Keratinocyte (primary cell): ENCODE results near the gene STX10. TPM values are rescaled to one million over a fixed set of nuclear protein-coding genes. Genes with fewer than 3 reads are reported as not detected.

Experiments used
- DNase-seq: peaks from one replicate; pipeline ENCODE4 v3.0.0-alpha.2; 2011; ENCODE audit warnings: low read depth, missing footprints, low spot score
- FAIRE-seq: peaks from 2 replicates; lab custom pipeline; 2011; peaks lifted over from hg19 to GRCh38; lab: Jason Lieb, UNC
- H2AFZ ChIP-seq: 2 replicates; pipeline ENCODE4 v1.6.0; 2012; ENCODE audit warnings: low read length, control low read depth, inconsistent platforms; ENCODE audit not compliant: control insufficient read depth
- H3K27ac ChIP-seq: 2 replicates; pipeline ENCODE4 v1.5.1; 2011; ENCODE audit warnings: low read length; ENCODE audit not compliant: control insufficient read depth, insufficient read depth
- H3K27me3 ChIP-seq: 3 replicates; pipeline ENCODE4 v1.6.0; 2011; ENCODE audit warnings: low read length; ENCODE audit not compliant: control insufficient read depth, insufficient read depth; ENCODE audit errors: extremely low read depth
- H3K36me3 ChIP-seq, 2 experiments: 2 replicates in 1 of 2; 3 replicates in 1 of 2; pipeline ENCODE4 v1.5.1; 2011; ENCODE audit warnings: low read length in 2 of 2, mild to moderate bottlenecking in 1 of 2; ENCODE audit not compliant: control insufficient read depth in 2 of 2, insufficient read depth in 2 of 2; ENCODE audit errors: extremely low read depth in 1 of 2
- H3K4me1 ChIP-seq: 3 replicates; pipeline ENCODE4 v1.5.1; 2011; ENCODE audit warnings: low read length; ENCODE audit not compliant: control insufficient read depth, insufficient read depth; ENCODE audit errors: extremely low read depth
- H3K4me2 ChIP-seq: 3 replicates; pipeline ENCODE4 v1.6.0; 2011; ENCODE audit warnings: low read depth, low read length; ENCODE audit not compliant: control insufficient read depth, insufficient read depth; ENCODE audit errors: extremely low read depth
- H3K4me3 ChIP-seq, 3 experiments: fragments of 200-600 bp in 1 of 3; sonication (generic) in 1 of 3; 2 replicates in 2 of 3; 3 replicates in 1 of 3; pipeline ENCODE4 v1.5.1; 2011 to 2016; ENCODE audit warnings: low read length in 3 of 3, mild to moderate bottlenecking in 3 of 3, control low read depth in 2 of 3, inconsistent platforms in 1 of 3, low read depth in 1 of 3, mixed read lengths in 1 of 3, mixed run types in 1 of 3, moderate library complexity in 1 of 3; ENCODE audit not compliant: control insufficient read depth in 2 of 3, insufficient read depth in 2 of 3; ENCODE audit errors: extremely low read depth in 1 of 3
- H3K79me2 ChIP-seq: 2 replicates; pipeline ENCODE4 v1.6.0; 2012; ENCODE audit warnings: low read length; ENCODE audit not compliant: control insufficient read depth, insufficient read depth
- H3K9ac ChIP-seq: 3 replicates; pipeline ENCODE4 v1.6.0; 2011; ENCODE audit warnings: low read length; ENCODE audit not compliant: control insufficient read depth, insufficient read depth; ENCODE audit errors: extremely low read depth
- H3K9me1 ChIP-seq: 3 replicates; pipeline ENCODE4 v1.6.0; 2011; ENCODE audit warnings: low read length; ENCODE audit not compliant: control insufficient read depth, insufficient read depth; ENCODE audit errors: extremely low read depth
- H3K9me3 ChIP-seq: 2 replicates; pipeline ENCODE4 v1.5.1; 2012; ENCODE audit warnings: low read depth, low read length; ENCODE audit not compliant: control insufficient read depth
- H4K20me1 ChIP-seq: 3 replicates; pipeline ENCODE4 v1.6.0; 2011; ENCODE audit warnings: low read length; ENCODE audit not compliant: control insufficient read depth, insufficient read depth; ENCODE audit errors: extremely low read depth
- EZH2 ChIP-seq: IDR thresholded peaks from one replicate; pipeline ENCODE4 v1.6.1; 2012; ENCODE audit warnings: inconsistent platforms, mild to moderate bottlenecking, low read length, moderate library complexity
- dilution Hi-C: fragments of 300-500 bp; cut with MboI; formaldehyde crosslinking; loops from one replicate; pipeline ENCODE4 v1.7.0; 2020; ENCODE audit warnings: low sequenced_read_pairs; ENCODE audit not compliant: extremely low pct_ligation_motif_present
- polyA plus RNA-seq, 5 experiments: library from polyadenylated mRNA; depleted of rRNA in 3 of 5; stranded (reverse) in 3 of 5; stranded (forward) in 1 of 5; unstranded in 1 of 5; fragments of >200 nt; gene quantifications; 1 replicate in 1 of 5; 2 replicates in 3 of 5; 3 replicates in 1 of 5; pipeline versions ENCODE4 v1.2.1 to v1.2.3, GENCODE V29; 2011 to 2012; ENCODE audit warnings: missing spikeins in 2 of 5, low read depth in 1 of 5, low replicate concordance in 1 of 5
- TF ChIP-seq, protein P1 (sequence below), 3 experiments: IDR thresholded peaks in 1 of 3; conservative IDR thresholded peaks in 1 of 3; optimal IDR thresholded peaks in 1 of 3; 2 replicates in 2 of 3; 3 replicates in 1 of 3; pipeline versions ENCODE3 to v1.5.1; 2011; ENCODE audit warnings: low read length in 3 of 3, mild to moderate bottlenecking in 3 of 3, moderate library complexity in 2 of 3, control low read depth in 1 of 3, inconsistent platforms in 1 of 3; ENCODE audit not compliant: insufficient read depth in 2 of 3; ENCODE audit errors: extremely low read depth in 1 of 3

Gene STX10
- polyA plus RNA-seq, 1 donor (not counting 4 experiments of a cell fraction or from before 2014, with no cell fraction given), result 65.2 TPM

DNA sequence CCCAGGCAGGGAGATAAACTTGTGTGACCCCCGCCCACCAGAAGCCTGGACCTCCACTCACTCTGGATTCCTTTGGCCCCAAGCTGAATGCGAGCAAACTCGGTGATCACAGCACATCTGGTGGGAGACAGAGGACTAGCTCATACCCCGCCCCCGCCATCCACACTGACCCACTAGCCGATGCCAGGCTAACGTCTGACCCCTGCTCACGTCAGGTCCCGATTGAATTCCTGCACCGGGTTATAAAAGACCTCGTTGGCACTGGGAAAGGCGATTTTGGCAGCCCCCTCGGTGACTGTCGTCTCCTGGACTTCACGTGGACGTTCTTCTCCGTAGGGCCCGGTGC lies 34.3 kb downstream of the STX10 start:
- peak overlapping the region; percentile 84 for H3K27ac ChIP-seq
- H3K79me2 ChIP-seq, result peaks cover 42% of the 10 kb centered on the region
- TF ChIP-seq, protein P1, sequence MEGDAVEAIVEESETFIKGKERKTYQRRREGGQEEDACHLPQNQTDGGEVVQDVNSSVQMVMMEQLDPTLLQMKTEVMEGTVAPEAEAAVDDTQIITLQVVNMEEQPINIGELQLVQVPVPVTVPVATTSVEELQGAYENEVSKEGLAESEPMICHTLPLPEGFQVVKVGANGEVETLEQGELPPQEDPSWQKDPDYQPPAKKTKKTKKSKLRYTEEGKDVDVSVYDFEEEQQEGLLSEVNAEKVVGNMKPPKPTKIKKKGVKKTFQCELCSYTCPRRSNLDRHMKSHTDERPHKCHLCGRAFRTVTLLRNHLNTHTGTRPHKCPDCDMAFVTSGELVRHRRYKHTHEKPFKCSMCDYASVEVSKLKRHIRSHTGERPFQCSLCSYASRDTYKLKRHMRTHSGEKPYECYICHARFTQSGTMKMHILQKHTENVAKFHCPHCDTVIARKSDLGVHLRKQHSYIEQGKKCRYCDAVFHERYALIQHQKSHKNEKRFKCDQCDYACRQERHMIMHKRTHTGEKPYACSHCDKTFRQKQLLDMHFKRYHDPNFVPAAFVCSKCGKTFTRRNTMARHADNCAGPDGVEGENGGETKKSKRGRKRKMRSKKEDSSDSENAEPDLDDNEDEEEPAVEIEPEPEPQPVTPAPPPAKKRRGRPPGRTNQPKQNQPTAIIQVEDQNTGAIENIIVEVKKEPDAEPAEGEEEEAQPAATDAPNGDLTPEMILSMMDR (optimal IDR thresholded peaks at IDR 0.05 in 1 of 3, IDR thresholded peaks at IDR 0.05 in 1 of 3, conservative IDR thresholded peaks at IDR 0.05 in 1 of 3; ENCODE audit: extremely low read depth in 1 of 3, insufficient read depth in 2 of 3, low read length in 3 of 3), result no peak
- no peak for TF ChIP-seq EZH2
- peak overlapping the region; percentile 97 for H3K4me2 ChIP-seq
- peaks cover 13% of the 10 kb centered on the region for H4K20me1 ChIP-seq
- peaks cover 32% of the 10 kb centered on the region for H3K4me1 ChIP-seq
- H3K36me3 ChIP-seq, result peaks cover 10 to 20% of the 10 kb centered on the region in 2 experiments
- H3K27me3 ChIP-seq, result no peaks in the 10 kb centered on the region
- H3K9me3 ChIP-seq, result no peaks in the 10 kb centered on the region
- dilution Hi-C loops, result no loop called here
- FAIRE-seq (no peak), DNase-seq (no peak)
- H3K9me1 ChIP-seq, result no peaks in the 10 kb centered on the region
- peak overlapping the region; percentile 51 for H2AFZ ChIP-seq
- H3K4me3 ChIP-seq, result peak overlapping the region; percentile 81 to 96 (median 85)
- H3K9ac ChIP-seq, result peak overlapping the region; percentile 91

DNA sequence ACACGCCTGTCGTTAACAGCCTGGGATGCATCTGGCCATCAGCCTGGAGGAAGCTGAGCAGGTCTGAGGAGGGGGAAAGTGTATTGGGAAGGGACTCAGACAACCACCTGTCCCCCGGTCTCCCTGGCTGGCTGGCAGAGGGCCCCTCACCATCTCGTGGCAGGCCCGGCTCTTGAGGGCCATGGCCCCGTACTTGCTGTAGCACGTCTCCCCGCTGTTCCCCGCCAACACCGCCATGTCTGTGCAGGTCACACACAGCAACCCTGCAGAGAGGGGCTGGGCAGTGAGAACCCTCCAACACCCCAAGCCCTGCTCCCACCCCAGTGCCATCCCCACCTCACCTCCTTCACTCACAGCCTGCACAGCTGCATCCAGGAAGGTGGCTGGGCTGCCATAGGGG lies 37.6 kb downstream of the STX10 start:
- peaks cover 11% of the 10 kb centered on the region for H3K4me1 ChIP-seq
- no peaks in the 10 kb centered on the region for H3K27me3 ChIP-seq
- FAIRE-seq, result no peak
- H3K9ac ChIP-seq, result no peak overlapping the region
- no peak overlapping the region for H2AFZ ChIP-seq
- no peak overlapping the region for H3K4me3 ChIP-seq
- no peak overlapping the region for H3K27ac ChIP-seq
- H3K4me2 ChIP-seq, result no peak overlapping the region
- H4K20me1 ChIP-seq, result no peaks in the 10 kb centered on the region
- H3K36me3 ChIP-seq, result peaks cover 15 to 16% of the 10 kb centered on the region in 2 experiments
- TF ChIP-seq EZH2, result no peak
- TF ChIP-seq, protein P1 (optimal IDR thresholded peaks at IDR 0.05 in 1 of 3, IDR thresholded peaks at IDR 0.05 in 1 of 3, conservative IDR thresholded peaks at IDR 0.05 in 1 of 3; ENCODE audit: extremely low read depth in 1 of 3, insufficient read depth in 2 of 3, low read length in 3 of 3), result no peak
- H3K9me1 ChIP-seq, result no peaks in the 10 kb centered on the region
- no peak for DNase-seq
- H3K79me2 ChIP-seq, result peaks cover 17% of the 10 kb centered on the region
- no peaks in the 10 kb centered on the region for H3K9me3 ChIP-seq
- dilution Hi-C loops, result no loop called here
